Spleen (tissue), 7 donors: Measurements from ENCODE around the gene HSF2BP.

Experiments
- CTCF ChIP-seq, 11 experiments: fragments of 200-600 bp in 7 of 11; fragments of 450-650 bp in 4 of 11; sonication (generic) in 4 of 11; IDR thresholded peaks in 8 of 11; conservative IDR thresholded peaks in 3 of 11; 1 replicate in 7 of 11; 2 replicates in 4 of 11; pipeline versions ENCODE4 v1.4.0 to v1.8.0; 2016 to 2021; ENCODE audit warnings: antibody characterized with exemption in 11 of 11, inconsistent platforms in 4 of 11, mild to moderate bottlenecking in 1 of 11
- POLR2AphosphoS5 ChIP-seq, 3 donors: sonication (generic); formaldehyde crosslinking; IDR thresholded peaks; one replicate each; pipeline ENCODE4 v1.5.1; 2017; ENCODE audit warnings: antibody characterized with exemption in 3 of 3
- donor health status: DM: no; HTN: no; CAD: no; lungs with moderate emphysema.
- donor health status: DM: no; HTN: no; CAD: no.
- donor health status: DM: no; HTN: no; CAD: no.

- TF ChIP-seq CTCF (IDR thresholded peaks at IDR 0.05 in 8 of 11, conservative IDR thresholded peaks at IDR 0.05 in 3 of 11) (no peak), POLR2AphosphoS5 (IDR thresholded peaks at IDR 0.05) (peak in 2 of 3 donors; percentile 41 to 51)
These were observed 87.3 kb downstream of the HSF2BP start for GRCh38 chr21:43571976-43572375.
